Vagina (tissue), 2 donors: ENCODE data around the gene MAP3K13.

Experiments used
- CTCF ChIP-seq, 3 experiments: fragments of 450-650 bp in 2 of 3; fragments of 200-600 bp in 1 of 3; sonication (generic) in 1 of 3; IDR thresholded peaks; one replicate each; pipeline ENCODE4 v1.5.1; 2017 to 2019; ENCODE audit warnings: antibody characterized with exemption in 3 of 3, mild to moderate bottlenecking in 2 of 3, moderate library complexity in 2 of 3
- POLR2A ChIP-seq, 2 donors: fragments of 450-650 bp; IDR thresholded peaks; one replicate each; pipeline ENCODE4 v1.6.1; 2017; ENCODE audit warnings: antibody characterized with exemption in 2 of 2, mild to moderate bottlenecking in 2 of 2, moderate library complexity in 2 of 2
- POLR2AphosphoS5 ChIP-seq, 2 donors: sonication (generic); formaldehyde crosslinking; IDR thresholded peaks; one replicate each; pipeline ENCODE4 v1.9.0; 2017; ENCODE audit warnings: antibody characterized with exemption in 2 of 2, mild to moderate bottlenecking in 2 of 2, low read depth in 1 of 2; ENCODE audit not compliant: insufficient read depth in 1 of 2

DNA sequence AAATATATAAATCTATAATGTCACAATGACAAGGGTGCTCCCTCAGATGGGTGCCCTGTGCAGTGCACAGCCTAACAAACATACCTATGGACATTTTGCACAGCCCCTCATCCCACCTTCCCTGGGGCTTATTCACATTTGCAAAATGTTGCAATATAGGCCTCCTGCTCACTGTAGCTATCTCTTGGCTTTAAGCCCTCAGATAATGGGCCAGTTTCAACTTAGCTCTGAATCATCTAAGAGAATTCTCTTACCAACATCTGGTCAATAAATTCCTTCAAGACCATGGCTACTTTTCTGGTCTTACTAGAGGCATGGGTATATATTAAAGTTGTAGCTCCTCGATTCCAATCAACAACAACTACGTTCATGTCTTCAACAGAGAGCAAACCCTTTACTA, 171.6 kb downstream of the MAP3K13 start:
- no peak for TF ChIP-seq CTCF (IDR thresholded peaks at IDR 0.05)
- no peak for TF ChIP-seq POLR2A (IDR thresholded peaks at IDR 0.05)
- TF ChIP-seq POLR2AphosphoS5 (IDR thresholded peaks at IDR 0.05; ENCODE audit: insufficient read depth in 1 of 2, low read depth in 1 of 2): no peak
